GM23338 (cell line): ENCODE data around the gene TRIO. TPM values are rescaled to one million over a fixed set of nuclear protein-coding genes. Genes with fewer than 3 reads are reported as not detected.

Experiments used
- ATAC-seq: fragments of 200-7000 bp; cut with Tn5 transposase; 3 replicates; pipeline ENCODE4 v1.9.1; 2020
- DNase-seq: peaks from one replicate; pipeline ENCODE4 v3.0.0-alpha.2; 2015; ENCODE audit warnings: low spot score
- H2AFZ ChIP-seq: fragments of 200-600 bp; sonication (generic); 2 replicates; pipeline ENCODE4 v1.8.0; 2016; ENCODE audit warnings: antibody characterized with exemption, mild to moderate bottlenecking, moderate library complexity
- H3F3A ChIP-seq: fragments of 200-600 bp; sonication (generic); replicated peaks from 2 replicates; pipeline ENCODE4 v1.8.0; 2017; ENCODE audit warnings: antibody characterized with exemption, mixed run types, low read depth
- H3K27ac ChIP-seq: fragments of 200-600 bp; sonication (generic); 2 replicates; pipeline ENCODE4 v1.6.1; 2016; ENCODE audit warnings: low read depth
- H3K27me3 ChIP-seq: fragments of 200-600 bp; sonication (generic); 2 replicates; pipeline ENCODE4 v1.8.0; 2016; ENCODE audit warnings: mild to moderate bottlenecking, mixed run types, moderate library complexity; ENCODE audit not compliant: insufficient read depth
- H3K36me3 ChIP-seq: fragments of 200-600 bp; sonication (generic); 2 replicates; pipeline ENCODE4 v1.8.0; 2016; ENCODE audit warnings: mild to moderate bottlenecking; ENCODE audit not compliant: insufficient read depth
- H3K4me1 ChIP-seq: fragments of 200-600 bp; sonication (generic); 2 replicates; pipeline ENCODE4 v1.8.0; 2016; ENCODE audit warnings: mild to moderate bottlenecking, moderate library complexity; ENCODE audit not compliant: insufficient read depth
- H3K4me2 ChIP-seq: fragments of 200-600 bp; sonication (generic); 2 replicates; pipeline ENCODE4 v1.7.1; 2017; ENCODE audit warnings: mixed run types
- H3K4me3 ChIP-seq: fragments of 200-600 bp; sonication (generic); 2 replicates; pipeline ENCODE4 v1.6.1; 2016; ENCODE audit warnings: mixed run types
- H3K79me2 ChIP-seq: fragments of 200-600 bp; sonication (generic); replicated peaks from 2 replicates; pipeline ENCODE4 v1.8.0; 2017; ENCODE audit warnings: mild to moderate bottlenecking; ENCODE audit not compliant: insufficient read depth
- H3K9me2 ChIP-seq: fragments of 200-600 bp; sonication (generic); 2 replicates; pipeline ENCODE4 v1.8.0; 2017; ENCODE audit not compliant: insufficient read depth
- H4K20me1 ChIP-seq: fragments of 200-600 bp; sonication (generic); replicated peaks from 2 replicates; pipeline ENCODE4 v1.8.0; 2017; ENCODE audit warnings: mild to moderate bottlenecking; ENCODE audit not compliant: insufficient read depth
- H3K27ac Mint-ChIP-seq: 2 replicates; pipeline ENCODE4 v1.8.0; 2020; ENCODE audit warnings: inconsistent platforms, mild to moderate bottlenecking, moderate library complexity, mixed read lengths
- H3K27me3 Mint-ChIP-seq: 3 replicates; pipeline ENCODE4 v1.8.0; 2022; ENCODE audit warnings: low read depth, mild to moderate bottlenecking, moderate library complexity, mixed read lengths, inconsistent platforms; ENCODE audit not compliant: insufficient read depth, poor library complexity
- H3K36me3 Mint-ChIP-seq: 3 replicates; pipeline ENCODE4 v1.8.0; 2021; ENCODE audit warnings: low read depth, mild to moderate bottlenecking, inconsistent platforms, moderate library complexity, mixed read lengths
- H3K4me1 Mint-ChIP-seq: 3 replicates; pipeline ENCODE4 v1.8.0; 2020; ENCODE audit warnings: mild to moderate bottlenecking, inconsistent platforms, mixed read lengths
- H3K4me3 Mint-ChIP-seq: 3 replicates; pipeline ENCODE4 v1.8.0; 2021; ENCODE audit warnings: moderate library complexity, mild to moderate bottlenecking, inconsistent platforms, mixed read lengths
- H3K9me3 Mint-ChIP-seq: 3 replicates; pipeline ENCODE4 v1.8.0; 2020; ENCODE audit warnings: moderate library complexity, mild to moderate bottlenecking, inconsistent platforms, mixed read lengths
- CREB1 ChIP-seq: fragments of 250-450 bp; sonication (Bioruptor Pico); IDR thresholded peaks from 2 replicates; pipeline ENCODE4 v1.5.0; 2020; ENCODE audit warnings: low read depth, mild to moderate bottlenecking, moderate library complexity
- ETS1 ChIP-seq: IDR thresholded peaks from 2 replicates; pipeline ENCODE4 v1.6.1; 2016; ENCODE audit warnings: antibody characterized with exemption
- EZH2 ChIP-seq: fragments of 200-600 bp; sonication (generic); IDR thresholded peaks from one replicate; pipeline ENCODE4 v1.8.0; 2017; ENCODE audit warnings: antibody characterized with exemption, mild to moderate bottlenecking, low read depth; ENCODE audit not compliant: unreplicated experiment
- EZH2phosphoT487 ChIP-seq: fragments of 200-600 bp; sonication (generic); IDR thresholded peaks from one replicate; pipeline ENCODE4 v1.8.1; 2018; ENCODE audit warnings: antibody characterized with exemption; ENCODE audit not compliant: unreplicated experiment
- JUNB ChIP-seq: IDR thresholded peaks from one replicate; pipeline ENCODE4 v1.6.1; 2016; ENCODE audit warnings: antibody characterized with exemption; ENCODE audit not compliant: unreplicated experiment
- POLR2AphosphoS5 ChIP-seq: IDR thresholded peaks from 2 replicates; pipeline ENCODE4 v1.6.1; 2016; ENCODE audit warnings: antibody characterized with exemption, low read depth
- REST ChIP-seq: IDR thresholded peaks from one replicate; pipeline ENCODE4 v1.6.1; 2018; ENCODE audit warnings: antibody characterized with exemption; ENCODE audit not compliant: unreplicated experiment
- STAT1 ChIP-seq: IDR thresholded peaks from one replicate; pipeline ENCODE4 v1.6.1; 2016; ENCODE audit warnings: antibody characterized with exemption; ENCODE audit not compliant: unreplicated experiment
- ZNF114 ChIP-seq: fragments of 250-450 bp; sonication (Bioruptor Pico); IDR thresholded peaks from 2 replicates; pipeline ENCODE4 v1.5.0; 2020; ENCODE audit warnings: mild to moderate bottlenecking, moderate library complexity
- ZNF331 ChIP-seq: fragments of 250-450 bp; sonication (Bioruptor Pico); IDR thresholded peaks from 2 replicates; pipeline ENCODE4 v1.5.0; 2020; ENCODE audit warnings: low read depth, mild to moderate bottlenecking, moderate library complexity
- ZNF462 ChIP-seq: fragments of 250-450 bp; sonication (Bioruptor Pico); IDR thresholded peaks from 2 replicates; pipeline ENCODE4 v1.5.0; 2020; ENCODE audit warnings: mild to moderate bottlenecking, moderate library complexity
- polyA plus RNA-seq: library from polyadenylated mRNA; unstranded; fragments of >200 nt; fragmentation: Nextera tagmentation; extraction: Ambion mirVana; gene quantifications from 2 replicates; pipeline ENCODE4 v1.2.1, GENCODE V29; 2016
- total RNA-seq: library from RNA; depleted of rRNA; stranded (reverse); fragments of >200 nt; shearing (Covaris generic); gene quantifications from 2 replicates; pipeline ENCODE4 v1.2.3, GENCODE V29; 2014

Gene TRIO
- total and polyA plus RNA-seq, 2 experiments from 2014 or later = 13.8 to 113 TPM

GRCh38 chr5:14531668-14532067, 388.5 kb downstream of the TRIO start:
- Histone ChIP-seq H3K79me2 (no peaks in the 10 kb centered on the region), H3K4me1 (peaks cover 9% of the 10 kb centered on the region; the same call in 1 of the 2 replicates), H3F3A (no peaks in the 10 kb centered on the region), H3K27me3 (no peaks in the 10 kb centered on the region), H3K4me3 (no peak overlapping the region), H4K20me1 (no peaks in the 10 kb centered on the region), H3K27ac (no peak overlapping the region), H2AFZ (no peak overlapping the region), H3K9me2 (no peaks in the 10 kb centered on the region), H3K36me3 (no peaks in the 10 kb centered on the region), H3K4me2 (no peak overlapping the region)
- Mint-ChIP-seq H3K36me3 (no peaks in the 10 kb centered on the region), H3K4me3 (no peak overlapping the region), H3K27ac (no peak overlapping the region), H3K4me1 (peaks cover 8% of the 10 kb centered on the region), H3K9me3 (no peaks in the 10 kb centered on the region; the same call in 2 of the 3 replicates), H3K27me3 (peaks cover 4% of the 10 kb centered on the region)
- no peak for DNase-seq
- TF ChIP-seq REST = no peak
- no peak for TF ChIP-seq STAT1
- TF ChIP-seq ZNF462 (CRISPR knock-in tag) = no peak
- TF ChIP-seq JUNB = no peak
- TF ChIP-seq ZNF114 (CRISPR knock-in tag) = no peak
- no peak for TF ChIP-seq ZNF331 (CRISPR knock-in tag)
- no peak for TF ChIP-seq ETS1
- no peak for TF ChIP-seq POLR2AphosphoS5
- TF ChIP-seq EZH2phosphoT487 = no peak
- no peak for TF ChIP-seq EZH2
- no peak for TF ChIP-seq CREB1 (CRISPR knock-in tag)
- ATAC-seq = no peak
